Activated CD8-positive, alpha-beta memory T cell treated with anti-CD3 and anti-CD28 coated beads, Interleukin-2, amount 50 U/mL, for 4 hours (primary cell): ENCODE data around the gene PNPLA6.
A peak's percentile ranks its signal among the peaks of the same experiment; 100 is the strongest.
"Not testable (repeated sequence)": the region's sequence is repeated elsewhere in the genome, so short reads cannot be mapped to it uniquely, and the experiment has no call there.

ENCODE experiments used
- DNase-seq: peaks from one replicate; pipeline ENCODE4 v3.0.0-alpha.2; 2020

The PNPLA6 gene

DNA sequence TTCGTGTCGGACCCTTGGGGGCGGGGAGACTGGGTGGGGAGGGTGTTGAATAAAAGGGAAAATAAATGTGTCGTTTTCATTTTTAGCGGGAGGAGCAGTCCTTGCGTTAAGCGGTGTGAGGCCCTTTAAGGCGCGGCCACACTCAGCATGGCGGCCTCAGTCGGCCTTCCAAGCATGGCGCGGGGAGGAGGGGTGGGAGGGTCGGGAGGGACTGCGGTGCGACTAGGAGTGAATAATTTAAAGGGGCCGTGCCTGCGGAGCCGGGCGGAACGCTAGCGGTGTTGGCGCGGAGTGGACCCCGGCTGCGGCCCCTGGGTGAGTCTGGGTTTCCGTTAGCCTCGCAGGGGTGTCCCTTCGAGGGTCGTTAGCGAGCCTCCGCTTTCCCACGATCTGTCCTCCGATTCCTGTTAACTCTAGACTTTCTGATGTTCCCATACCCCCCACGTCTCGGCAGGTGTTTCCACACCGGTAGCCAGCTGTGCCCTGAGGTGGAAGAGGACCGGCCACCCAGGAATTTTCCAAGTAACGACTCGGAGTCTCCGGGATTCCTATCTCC lies 1.5 kb upstream of the PNPLA6 start:
- DNase-seq: peak; percentile 81

DNA sequence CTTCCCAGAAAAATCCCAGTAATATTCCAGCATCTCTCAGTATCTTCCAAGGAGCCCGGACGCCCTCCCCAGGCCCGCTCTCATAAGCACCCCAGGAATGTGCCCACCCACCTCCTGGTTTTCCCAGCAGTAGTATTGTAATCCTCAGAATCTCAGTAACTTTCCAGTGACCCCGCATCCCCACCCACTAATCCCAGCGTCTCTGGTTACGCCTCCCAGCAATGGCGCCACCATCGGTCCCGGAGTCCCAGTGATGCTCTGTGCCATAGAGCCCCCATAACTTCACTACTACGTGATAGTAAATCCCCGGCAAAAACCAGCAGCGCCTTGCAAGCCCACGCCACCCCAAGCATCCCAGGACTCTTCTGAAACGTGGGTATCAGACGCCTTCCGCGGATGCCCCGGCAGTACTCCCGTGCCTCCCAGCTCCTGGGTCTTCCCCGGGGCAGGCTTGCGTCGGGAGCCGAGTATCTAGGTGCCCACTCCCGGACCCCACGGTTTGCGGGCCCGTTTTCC lies 928 bp upstream of the PNPLA6 start:
- DNase-seq: no peak

DNA sequence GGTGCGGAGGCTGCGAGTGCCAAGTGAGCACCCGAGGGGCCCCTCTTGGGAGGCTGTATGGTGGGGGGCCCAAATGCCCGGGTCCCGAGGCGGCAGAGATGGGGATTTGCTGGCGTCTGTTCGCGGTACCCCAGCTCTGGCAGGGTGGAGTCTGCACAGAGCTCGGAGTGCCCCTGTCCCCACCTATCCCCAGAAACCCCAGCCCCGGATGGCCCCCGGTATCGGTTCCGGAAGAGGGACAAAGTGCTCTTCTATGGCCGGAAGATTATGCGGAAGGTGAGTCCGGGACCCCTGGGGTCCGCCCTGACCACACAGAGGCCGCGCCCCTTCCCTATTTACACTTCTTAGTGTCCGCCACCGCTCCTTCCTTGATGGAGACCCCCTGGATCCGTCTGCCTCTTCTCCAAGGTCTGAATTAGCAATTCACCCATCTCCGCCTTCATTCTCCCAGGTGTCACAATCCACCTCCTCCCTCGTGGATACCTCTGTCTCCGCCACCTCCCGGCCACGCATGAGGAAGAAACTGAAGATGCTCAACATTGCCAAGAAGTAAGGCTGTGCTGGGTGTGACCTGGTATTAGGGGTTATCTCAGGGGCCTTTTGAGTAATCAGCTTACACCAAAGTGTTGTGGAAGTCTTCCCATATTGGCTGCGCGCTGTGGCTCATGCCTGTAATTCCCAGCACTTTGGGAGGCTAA lies 630 bp downstream of the PNPLA6 start:
- no peak for DNase-seq

DNA sequence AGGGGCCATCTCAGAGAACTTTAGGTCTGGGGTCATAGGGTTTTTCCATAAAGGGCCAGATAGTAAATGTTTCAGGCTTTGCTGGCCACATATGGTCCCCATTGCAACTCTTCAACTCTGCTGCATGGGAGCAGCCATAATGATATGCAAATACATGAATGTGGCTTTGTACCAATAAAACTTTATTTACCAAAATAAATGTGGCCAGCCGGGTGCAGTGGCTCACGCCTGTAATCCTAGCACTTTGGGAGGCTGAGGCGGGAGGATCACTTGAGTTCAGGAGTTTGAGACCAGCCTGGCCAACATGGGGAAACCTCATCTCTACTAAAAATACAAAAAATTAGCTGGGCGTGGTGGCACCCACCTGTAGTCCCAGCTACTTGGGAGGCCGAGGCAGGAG lies 3.5 kb downstream of the PNPLA6 start:
- not testable (repeated sequence) for DNase-seq

DNA sequence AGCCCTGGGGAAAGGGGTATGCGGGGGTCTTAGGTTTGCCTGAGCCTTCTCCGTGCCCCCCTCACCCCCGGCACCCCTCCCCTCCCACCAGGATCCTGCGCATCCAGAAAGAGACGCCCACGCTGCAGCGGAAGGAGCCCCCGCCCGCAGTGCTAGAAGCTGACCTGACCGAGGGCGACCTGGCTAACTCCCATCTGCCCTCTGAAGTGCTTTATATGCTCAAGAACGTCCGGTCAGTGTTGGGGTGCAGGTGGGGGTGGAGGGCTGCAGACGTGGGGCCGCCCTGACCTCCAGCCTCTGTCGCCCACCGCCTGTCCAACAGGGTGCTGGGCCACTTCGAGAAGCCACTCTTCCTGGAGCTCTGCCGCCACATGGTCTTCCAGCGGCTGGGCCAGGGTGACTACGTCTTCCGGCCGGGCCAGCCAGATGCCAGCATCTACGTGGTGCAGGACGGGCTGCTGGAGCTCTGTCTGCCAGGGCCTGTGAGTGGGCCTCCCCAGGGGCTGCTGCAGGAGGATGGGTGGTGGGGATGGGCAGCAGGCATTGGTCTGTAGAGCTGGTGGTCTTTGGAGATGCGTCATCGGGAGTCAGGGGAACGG lies 4.4 kb downstream of the PNPLA6 start:
- no peak for DNase-seq

DNA sequence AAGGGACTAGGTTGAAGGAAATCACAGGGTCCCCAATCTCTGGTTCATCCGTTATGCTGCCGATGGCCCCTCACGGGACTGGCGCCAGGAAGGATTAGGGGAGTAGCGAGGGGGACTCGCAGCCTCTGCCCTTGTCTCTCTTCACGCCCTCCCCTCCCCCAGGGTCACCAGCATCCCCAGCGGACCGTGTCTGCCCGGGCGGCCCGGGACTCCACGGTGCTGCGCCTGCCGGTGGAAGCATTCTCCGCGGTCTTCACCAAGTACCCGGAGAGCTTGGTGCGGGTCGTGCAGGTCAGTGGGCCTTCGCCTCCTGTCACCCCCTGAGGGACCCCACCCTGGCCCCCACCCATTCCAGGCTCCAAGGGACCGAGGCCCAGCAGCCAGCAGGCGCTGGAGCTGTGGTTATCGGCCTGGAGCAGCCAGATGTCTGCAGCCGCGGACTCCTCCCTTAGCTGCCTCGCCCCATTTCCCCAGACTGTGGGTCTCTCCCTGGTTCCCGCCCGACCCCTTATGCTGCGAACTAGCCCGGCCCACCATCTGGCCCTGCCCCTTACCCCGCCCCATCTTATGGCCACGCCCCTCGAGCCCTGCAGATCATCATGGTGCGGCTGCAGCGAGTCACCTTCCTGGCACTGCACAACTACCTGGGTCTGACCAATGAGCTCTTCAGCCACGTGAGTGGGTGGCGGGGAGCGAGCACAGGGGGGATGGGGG lies 5.4 kb downstream of the PNPLA6 start:
- no peak for DNase-seq

DNA sequence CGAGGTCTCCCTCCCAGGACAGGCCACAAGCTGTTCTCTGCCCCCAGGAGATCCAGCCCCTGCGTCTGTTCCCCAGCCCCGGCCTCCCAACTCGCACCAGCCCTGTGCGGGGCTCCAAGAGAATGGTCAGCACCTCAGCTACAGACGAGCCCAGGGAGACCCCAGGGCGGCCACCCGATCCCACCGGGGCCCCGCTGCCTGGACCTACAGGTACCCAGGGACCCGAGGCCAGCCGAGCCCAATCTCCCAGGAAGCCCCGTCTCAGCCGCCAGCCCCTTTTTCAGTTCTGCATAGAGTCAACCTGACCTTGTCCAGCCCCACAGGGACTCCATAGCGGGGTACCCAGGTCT lies 5.9 kb downstream of the PNPLA6 start:
- DNase-seq: no peak

DNA sequence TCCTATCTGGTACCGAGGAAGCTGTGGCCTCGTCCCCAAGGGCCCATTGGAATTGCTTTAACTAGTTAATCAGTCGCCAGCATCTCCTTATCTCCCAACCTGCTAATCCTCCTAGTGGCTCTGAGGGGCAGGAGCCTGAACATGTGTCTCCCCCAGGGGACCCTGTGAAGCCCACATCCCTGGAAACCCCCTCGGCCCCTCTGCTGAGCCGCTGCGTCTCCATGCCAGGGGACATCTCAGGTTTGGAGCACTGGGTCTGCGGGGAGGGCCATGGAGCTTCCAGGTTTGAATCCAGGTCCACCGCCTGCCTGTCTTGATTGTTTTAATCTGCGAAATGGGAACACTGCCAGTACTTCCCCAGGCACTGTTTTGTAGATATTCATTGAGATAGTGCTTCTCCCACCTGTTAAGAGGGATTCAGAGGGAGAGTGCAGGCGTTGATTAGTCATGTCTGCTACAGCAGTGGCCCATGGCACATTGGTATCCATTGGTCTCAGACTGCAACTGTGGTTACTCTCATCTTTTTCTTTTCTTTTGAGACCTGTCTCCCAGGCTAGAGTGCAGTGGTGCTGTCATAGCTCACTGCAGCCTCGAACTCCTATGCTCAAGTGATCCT lies 6.4 kb downstream of the PNPLA6 start:
- no peak for DNase-seq

DNA sequence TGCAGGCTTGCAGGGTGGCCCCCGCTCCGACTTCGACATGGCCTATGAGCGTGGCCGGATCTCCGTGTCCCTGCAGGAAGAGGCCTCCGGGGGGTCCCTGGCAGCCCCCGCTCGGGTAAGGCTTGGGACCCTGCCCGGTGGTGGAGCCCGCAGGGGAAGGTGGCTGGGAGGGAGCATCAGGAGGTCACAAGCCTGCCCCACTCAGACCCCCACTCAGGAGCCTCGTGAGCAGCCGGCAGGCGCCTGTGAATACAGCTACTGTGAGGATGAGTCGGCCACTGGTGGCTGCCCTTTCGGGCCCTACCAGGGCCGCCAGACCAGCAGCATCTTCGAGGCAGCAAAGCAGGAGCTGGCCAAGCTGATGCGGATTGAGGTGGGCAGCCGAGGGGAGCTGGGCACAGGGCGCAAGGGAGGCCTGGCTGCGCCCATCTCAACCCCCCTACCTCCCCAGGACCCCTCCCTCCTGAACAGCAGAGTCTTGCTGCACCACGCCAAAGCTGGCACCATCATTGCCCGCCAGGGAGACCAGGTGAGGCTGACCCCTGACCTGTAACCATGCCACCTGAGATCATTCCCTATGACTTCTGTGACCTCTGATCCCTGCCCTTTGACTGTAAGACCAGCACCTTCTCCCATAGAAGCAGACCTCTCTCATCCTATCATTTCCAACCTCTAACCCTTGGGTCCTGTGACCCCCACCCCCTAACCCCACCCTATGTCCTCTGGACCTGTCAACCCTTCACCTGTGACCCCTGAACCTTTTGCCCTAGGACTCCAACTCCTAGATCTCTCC lies 7.2 kb downstream of the PNPLA6 start:
- DNase-seq: no peak

DNA sequence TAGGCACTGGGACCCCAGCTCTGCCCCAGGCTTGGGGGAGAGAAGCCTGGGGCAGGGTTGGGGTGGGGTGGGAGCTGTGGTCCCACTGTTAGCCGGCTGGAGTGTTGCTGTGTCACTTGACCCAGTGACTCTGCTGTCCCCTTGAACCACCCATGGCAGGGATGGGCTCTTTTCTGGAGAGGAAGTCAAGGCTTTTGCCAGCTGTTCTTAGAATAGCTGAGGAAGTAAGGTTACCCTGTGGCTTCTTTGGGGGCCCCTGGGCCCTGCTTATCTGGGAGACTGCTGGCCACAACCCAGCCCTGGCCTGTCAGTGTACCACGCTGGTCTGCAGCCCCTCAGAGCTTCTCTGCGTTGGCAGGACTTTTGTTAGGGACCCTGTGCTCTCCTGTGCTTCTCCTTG lies 9.1 kb downstream of the PNPLA6 start:
- DNase-seq: no peak

DNA sequence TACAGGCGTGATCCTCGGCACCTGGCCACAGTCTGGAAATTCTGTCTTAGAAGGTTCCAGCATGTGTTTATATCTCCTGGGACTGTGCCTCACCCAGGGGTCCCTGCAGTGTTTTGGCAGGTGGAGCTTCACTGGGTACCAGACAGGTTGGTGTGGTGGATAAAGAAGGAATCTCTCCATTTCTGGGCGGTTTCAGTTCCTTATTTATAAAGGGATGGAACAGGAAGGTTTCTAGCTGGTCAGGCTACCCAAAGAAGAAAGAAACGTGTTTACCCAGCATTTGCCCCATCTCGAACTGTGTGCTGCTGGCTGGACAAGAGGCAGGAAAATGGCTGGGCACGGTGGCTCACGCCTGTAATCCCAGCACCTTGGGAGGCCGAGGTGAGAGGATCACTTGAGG lies 9.8 kb downstream of the PNPLA6 start:
- no peak for DNase-seq

DNA sequence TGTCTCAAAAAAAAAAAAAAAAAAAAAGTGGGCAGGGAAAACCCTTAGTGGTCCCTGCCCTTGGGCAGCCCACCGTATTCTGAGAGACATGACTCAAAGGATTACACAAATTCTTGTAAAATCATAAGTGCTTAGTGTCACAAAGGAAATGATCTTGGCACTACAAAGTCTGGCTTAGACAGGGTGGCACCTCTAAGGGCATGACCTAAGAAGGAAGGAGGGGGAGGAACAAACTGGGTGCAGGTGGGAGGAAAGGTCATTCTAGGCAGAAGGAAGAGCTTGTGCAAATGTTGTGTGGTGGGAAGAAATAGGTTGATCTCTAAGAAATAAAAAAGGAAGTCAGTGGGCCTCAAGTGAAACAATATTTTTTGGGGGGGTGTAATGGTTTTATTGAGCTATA lies 10.4 kb downstream of the PNPLA6 start:
- no peak for DNase-seq

DNA sequence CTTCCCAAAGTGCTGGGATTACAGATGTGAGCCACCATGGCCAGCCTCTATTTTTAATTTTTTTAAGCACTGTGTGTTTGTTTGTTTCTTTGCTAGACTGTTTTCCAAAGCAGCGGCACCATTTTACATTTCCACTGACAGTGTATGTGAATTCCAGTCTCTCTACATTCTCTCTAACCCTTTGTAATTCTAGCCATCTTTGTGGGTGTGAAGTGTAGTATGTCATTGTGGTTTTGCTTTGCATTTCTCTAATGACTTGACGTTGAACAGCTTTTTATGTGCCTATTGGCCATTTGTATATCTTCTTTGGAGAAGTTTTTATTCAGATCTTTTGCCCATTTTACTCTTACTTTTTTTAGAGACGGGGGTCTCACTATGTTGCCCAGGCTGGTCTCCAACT lies 11.6 kb downstream of the PNPLA6 start:
- no peak for DNase-seq

DNA sequence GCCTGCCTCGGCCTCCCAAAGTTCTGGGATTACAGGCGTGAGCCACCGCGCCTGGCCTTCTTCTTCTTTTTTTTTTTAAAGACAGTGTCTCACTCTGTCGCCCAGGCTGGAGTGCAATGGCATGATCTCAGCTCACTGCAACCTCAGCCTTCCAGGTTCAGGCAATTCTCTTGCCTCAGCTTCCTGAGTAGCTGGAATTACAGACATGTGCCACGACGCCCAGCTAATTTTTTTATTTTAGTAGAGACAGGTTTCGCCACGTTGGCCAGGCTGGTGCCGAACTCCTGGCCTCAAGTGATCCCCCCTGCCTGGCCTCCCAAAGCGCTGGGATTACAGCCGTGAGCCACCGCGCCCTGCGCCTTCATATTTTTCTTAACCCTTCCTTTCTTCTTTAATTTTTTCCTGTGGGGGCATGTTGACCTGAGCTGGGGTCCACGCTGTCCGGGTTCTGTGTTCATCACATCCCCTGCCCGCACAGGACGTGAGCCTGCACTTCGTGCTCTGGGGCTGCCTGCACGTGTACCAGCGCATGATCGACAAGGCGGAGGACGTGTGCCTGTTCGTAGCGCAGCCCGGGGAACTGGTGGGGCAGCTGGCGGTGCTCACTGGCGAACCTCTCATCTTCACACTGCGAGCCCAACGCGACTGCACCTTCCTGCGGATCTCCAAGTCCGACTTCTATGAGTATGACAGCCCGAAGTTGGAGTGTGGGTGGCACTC lies 14.1 kb downstream of the PNPLA6 start:
- no peak for DNase-seq

DNA sequence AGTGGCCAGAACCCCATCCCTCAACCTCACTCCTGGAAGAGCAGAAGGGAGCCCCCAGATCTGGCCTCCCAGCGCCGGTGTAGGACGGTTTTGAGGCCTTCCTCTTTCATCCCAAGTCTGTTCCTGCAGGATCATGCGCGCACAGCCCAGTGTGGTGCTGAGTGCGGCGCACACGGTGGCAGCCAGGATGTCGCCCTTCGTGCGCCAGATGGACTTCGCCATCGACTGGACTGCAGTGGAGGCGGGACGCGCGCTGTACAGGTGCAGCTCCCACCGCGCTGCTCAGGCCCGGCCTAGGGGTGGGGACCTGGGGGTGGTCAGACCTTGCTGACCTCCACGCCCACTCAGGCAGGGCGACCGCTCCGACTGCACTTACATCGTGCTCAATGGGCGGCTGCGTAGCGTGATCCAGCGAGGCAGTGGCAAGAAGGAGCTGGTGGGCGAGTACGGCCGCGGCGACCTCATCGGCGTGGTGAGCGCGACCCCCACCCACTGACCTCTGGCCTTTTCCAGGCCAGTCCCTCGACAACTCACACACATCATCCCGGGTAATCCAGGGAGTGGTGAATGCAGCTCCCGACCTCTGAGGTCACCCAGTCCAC lies 14.8 kb downstream of the PNPLA6 start:
- no peak for DNase-seq

DNA sequence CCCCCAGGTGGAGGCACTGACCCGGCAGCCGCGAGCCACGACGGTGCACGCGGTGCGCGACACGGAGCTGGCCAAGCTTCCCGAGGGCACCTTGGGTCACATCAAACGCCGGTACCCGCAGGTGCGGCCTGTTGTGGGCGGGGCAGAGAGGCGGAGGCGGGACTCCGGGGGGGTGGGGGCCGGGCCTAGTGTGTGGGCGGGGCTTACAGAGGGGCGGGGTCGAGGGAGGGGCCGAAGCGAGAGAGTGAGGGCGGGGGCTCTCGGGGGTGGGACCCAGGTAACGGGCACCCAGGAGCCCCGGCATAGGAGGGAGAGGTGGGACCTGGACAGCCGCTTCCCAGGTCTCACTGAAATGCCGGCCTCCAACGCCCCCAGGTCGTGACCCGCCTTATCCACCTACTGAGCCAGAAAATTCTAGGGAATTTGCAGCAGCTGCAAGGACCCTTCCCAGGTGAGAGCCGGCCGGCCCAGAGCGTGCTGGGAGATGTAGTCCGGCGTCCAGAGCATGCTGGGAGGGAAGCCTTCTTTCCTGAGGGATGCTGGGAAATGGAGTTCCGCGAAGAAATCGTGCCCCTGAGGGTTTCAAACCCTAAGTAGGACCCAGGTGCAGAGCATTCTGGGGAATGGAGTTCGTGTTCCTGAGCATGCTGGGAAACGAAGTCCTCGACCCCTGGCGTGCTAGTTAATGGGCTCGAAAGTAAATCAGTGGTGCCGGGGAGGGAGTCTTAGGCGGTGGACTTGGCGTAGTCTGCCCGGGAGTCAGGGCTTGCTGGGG lies 15.7 kb downstream of the PNPLA6 start:
- DNase-seq: no peak

DNA sequence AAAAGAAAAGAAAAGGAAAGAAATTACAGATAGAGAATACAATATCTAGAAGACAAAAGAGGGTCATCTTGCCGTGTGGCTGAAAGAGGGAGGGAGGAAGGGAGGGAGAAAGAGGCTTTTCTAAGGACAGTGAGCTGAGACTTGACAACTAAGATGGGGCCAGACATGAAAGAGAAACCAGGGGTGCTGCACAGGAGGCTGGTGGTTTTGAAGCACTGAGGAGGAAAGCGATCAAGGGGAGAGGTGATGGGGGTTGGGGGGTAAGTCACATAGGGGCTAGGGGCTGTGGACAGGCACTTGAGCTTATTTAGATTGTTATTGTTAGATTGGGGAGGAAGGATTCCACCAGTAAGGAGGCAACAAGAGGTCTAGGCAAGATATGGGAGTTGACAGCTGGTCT lies 17.3 kb downstream of the PNPLA6 start:
- DNase-seq: no peak

DNA sequence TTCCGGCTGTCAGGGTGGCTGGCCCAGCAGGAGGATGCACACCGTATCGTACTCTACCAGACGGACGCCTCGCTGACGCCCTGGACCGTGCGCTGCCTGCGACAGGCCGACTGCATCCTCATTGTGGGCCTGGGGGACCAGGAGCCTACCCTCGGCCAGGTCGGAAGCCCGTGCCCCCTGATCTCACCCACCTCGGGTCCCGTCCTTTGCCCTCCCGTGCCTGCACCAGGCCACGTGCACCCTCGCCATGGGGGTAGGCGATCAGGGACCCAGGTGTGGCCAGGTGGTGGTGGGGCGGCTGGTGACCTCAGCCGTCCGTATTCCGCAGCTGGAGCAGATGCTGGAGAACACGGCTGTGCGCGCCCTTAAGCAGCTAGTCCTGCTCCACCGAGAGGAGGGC lies 19.0 kb downstream of the PNPLA6 start:
- DNase-seq: no peak

DNA sequence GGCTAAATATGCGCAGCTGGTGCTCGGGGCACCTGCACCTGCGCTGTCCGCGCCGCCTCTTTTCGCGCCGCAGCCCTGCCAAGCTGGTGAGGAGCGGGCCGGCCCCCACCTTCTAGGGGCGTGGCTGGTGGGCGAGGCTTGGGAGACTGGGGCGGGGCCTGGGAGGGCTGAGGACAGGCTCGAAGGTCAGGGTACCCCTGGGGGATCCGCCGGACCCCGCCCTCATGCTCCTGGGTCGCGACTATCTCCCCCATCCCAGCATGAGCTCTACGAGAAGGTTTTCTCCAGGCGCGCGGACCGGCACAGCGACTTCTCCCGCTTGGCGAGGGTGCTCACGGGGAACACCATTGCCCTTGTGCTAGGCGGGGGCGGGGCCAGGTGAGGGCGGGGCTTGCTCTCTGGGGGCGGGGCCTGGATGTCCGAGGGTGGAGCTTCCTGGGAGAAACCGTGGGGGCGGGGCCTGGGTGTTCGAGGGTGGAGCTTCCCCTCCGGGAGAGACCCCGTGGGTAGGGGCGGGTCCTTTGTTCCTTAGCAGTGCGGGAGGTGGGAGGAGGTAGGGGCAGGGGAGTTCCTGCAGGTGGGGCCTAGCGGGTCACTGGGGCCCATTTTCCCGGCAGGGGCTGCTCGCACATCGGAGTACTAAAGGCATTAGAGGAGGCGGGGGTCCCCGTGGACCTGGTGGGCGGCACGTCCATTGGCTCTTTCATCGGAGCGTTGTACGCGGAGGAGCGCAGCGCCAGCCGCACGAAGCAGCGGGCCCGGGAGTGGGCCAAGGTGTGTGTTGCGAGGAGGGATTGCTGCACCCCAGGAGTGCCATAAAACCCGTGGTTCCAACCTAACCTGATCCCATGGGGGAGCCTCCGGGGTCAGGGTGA lies 19.7 kb downstream of the PNPLA6 start:
- DNase-seq: no peak
